ENCODE data around the gene PLEKHA7.

Gene PLEKHA7

DNA sequence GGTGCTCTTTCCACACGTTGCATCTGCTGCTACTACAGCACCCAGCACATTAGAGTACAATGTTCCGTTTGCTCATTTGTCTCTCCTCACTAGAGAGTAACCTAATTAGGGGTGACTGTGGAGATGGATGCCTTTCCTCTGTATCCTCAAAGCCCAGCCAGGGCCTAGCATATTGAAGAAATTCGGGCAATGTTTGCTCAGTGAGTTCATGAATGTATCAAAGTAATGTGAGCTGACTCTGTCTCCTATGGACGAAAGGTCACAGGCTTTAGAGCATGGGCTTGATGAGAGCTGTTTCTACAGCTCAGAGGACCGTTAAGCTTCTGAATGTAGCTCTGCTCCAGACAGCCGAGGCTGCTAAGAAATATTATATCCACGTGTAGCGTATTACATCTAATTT lies 208.3 kb downstream of the PLEKHA7 start:
- Histone ChIP-seq H3K27me3 (no peaks in the 10 kb centered on the region), H3K9me3 (no peaks in the 10 kb centered on the region), H3K36me3 (peaks cover 0 to 20% (median 0%) of the 10 kb centered on the region in 3 donors), H3K27ac (no peak overlapping the region), H3K4me1 (peaks cover 0 to 16% (median 9%) of the 10 kb centered on the region in 4 donors), H3K4me3 (no peak overlapping the region)
- intact Hi-C loops (cut with DNase I; ENCODE audit: low total_unique reads), result no loop called here
- TF ChIP-seq, protein P1, sequence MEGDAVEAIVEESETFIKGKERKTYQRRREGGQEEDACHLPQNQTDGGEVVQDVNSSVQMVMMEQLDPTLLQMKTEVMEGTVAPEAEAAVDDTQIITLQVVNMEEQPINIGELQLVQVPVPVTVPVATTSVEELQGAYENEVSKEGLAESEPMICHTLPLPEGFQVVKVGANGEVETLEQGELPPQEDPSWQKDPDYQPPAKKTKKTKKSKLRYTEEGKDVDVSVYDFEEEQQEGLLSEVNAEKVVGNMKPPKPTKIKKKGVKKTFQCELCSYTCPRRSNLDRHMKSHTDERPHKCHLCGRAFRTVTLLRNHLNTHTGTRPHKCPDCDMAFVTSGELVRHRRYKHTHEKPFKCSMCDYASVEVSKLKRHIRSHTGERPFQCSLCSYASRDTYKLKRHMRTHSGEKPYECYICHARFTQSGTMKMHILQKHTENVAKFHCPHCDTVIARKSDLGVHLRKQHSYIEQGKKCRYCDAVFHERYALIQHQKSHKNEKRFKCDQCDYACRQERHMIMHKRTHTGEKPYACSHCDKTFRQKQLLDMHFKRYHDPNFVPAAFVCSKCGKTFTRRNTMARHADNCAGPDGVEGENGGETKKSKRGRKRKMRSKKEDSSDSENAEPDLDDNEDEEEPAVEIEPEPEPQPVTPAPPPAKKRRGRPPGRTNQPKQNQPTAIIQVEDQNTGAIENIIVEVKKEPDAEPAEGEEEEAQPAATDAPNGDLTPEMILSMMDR (IDR thresholded peaks at IDR 0.05), result no peak
- DNase-seq, result peak in 1 of 2 donors; percentile 19

DNA sequence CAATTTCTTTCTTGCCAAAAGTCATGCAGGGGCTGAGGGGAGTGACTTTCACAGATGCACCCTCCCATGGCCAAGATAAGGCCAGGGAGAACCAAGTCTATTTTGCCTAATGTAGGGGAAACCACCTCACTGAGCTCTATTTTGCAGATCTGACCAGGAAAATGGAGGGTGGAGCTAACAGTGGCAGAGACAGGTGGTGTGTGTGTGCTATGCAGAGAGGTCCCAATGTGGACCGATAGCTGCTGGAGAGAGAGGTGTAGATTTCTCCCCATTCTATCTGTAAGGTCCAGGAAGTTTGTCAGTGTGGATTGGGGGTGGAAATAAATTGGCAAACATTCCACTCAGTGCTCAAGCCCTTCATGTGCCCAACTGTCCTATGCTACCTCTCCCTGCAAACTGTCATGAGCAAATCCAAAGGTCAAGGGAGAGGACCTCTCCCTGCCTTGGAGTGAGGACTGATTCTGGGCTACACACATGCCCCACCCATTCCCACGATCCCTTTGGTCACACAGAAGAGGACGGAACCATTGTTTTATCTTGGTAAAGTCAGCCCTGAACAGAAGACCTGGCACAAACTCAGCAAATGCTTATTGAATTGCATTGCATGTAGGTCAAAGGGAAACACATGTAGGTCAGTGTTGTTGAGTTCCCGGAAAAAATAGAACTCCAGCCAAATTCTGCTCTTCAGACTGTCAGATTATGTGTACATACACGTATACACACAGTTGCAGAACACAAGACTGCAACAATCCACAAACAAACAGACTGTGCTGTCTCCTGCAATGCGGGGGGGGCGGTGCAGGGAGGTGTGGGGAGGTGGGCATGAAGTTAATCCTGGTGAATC lies 209.9 kb downstream of the PLEKHA7 start:
- Histone ChIP-seq H3K36me3 (peaks cover 0 to 29% (median 0%) of the 10 kb centered on the region in 3 donors), H3K4me1 (peaks cover 0 to 11% (median 4%) of the 10 kb centered on the region in 4 donors), H3K27ac (no peak overlapping the region), H3K9me3 (no peaks in the 10 kb centered on the region), H3K4me3 (no peak overlapping the region), H3K27me3 (no peaks in the 10 kb centered on the region)
- intact Hi-C loops (cut with DNase I; ENCODE audit: low total_unique reads), result no loop called here
- DNase-seq, result peak in 1 of 2 donors; percentile 32
- TF ChIP-seq, protein P1 (IDR thresholded peaks at IDR 0.05), result no peak

DNA sequence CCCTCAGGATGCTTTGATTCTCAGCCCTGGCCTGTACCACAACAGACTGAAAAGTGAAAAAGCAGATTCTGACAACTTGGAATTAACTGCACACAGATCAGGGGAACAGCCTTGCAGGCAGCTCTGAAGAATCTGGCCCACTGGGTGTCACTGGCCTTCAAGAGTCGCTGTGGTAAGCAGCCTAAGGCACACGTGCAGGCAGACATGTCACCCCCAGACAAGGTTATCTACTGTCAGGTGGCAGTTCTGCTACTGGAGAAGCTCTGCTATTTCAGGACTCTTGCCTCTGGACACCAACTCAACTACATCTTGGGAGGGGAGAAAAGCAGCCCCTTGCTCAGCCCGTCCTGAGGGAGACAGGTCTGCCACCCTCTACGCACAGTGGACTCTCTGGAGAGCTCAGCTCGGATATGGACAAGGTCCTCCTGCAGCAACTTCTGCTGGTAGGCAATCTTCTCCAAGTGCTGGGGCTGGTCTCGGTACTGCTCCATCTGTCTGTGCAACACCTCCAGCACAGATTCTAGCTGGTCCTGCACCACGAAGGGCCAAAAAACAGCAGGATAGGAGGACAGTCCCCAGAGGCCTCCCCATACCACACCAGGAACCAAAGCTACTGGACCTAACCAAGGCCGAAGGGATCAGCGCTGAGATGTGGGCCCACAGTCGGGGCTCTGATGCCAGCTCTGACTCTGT lies 212.8 kb downstream of the PLEKHA7 start:
- Histone ChIP-seq H3K27me3 (no peaks in the 10 kb centered on the region), H3K27ac (no peak overlapping the region)
- intact Hi-C loops (cut with DNase I; ENCODE audit: low total_unique reads), result no loop called here

DNA sequence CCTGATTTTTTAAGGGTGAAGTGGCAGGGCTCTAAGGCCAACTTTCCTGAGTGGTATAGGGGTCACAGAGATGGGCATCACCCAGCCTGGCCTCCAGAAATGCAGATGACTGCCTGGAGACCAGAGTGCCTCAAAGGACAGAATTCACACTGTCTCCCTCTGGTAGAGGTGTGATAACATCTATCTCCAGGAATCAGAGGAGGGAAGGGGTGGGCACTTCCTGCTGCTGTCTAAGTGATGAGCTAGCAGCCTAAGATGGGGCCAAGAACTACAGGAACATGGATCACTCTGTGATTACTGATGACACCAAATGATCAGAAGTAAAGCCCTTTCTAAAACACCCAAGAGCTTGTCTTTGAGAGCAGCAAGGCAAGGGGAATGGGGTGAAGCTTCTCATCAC lies 213.8 kb downstream of the PLEKHA7 start:
- H3K4me1 ChIP-seq, result no peaks in the 10 kb centered on the region
- H3K27me3 ChIP-seq, result no peaks in the 10 kb centered on the region
- intact Hi-C loops (cut with DNase I; ENCODE audit: low total_unique reads), result no loop called here
- TF ChIP-seq, protein P1 (IDR thresholded peaks at IDR 0.05), result no peak
- H3K4me3 ChIP-seq, result no peak overlapping the region
- H3K9me3 ChIP-seq, result no peaks in the 10 kb centered on the region
- H3K27ac ChIP-seq, result no peak overlapping the region
- H3K36me3 ChIP-seq, result peaks cover 0 to 36% (median 0%) of the 10 kb centered on the region in 3 donors
- no peak for DNase-seq

More for the DNA sequence above, 212.8 kb downstream of the PLEKHA7 start:
- Histone ChIP-seq H3K4me3 (no peak overlapping the region), H3K9me3 (no peaks in the 10 kb centered on the region), H3K36me3 (peaks cover 0 to 34% (median 0%) of the 10 kb centered on the region in 3 donors), H3K4me1 (peaks cover 0 to 2% (median under 1%) of the 10 kb centered on the region in 4 donors)
- DNase-seq, result no peak
- TF ChIP-seq, protein P1 (IDR thresholded peaks at IDR 0.05), result no peak

DNA sequence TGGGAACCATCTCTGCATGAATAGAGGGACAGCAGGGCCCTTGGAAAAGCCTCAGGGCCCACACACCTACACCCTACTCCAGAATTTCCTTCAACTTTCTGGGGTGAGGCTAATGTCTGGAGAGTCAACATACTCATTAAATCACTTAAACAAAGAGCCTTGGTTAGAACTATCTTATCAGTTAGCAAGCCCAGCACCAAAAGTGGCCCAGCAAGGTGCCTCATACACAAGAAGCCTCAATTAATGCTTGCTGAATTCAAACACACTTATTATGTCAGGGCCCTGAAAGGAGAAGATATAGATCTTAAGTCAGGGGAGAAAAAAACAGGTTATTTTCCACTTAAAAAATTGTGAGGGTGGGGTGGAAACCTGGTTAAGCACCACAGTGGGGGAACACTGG lies 214.3 kb downstream of the PLEKHA7 start:
- H3K27me3 ChIP-seq, result no peaks in the 10 kb centered on the region
- no peak for DNase-seq
- intact Hi-C loops (cut with DNase I; ENCODE audit: low total_unique reads), result no loop called here
- no peaks in the 10 kb centered on the region for H3K4me1 ChIP-seq
- H3K36me3 ChIP-seq, result peaks cover 0 to 36% (median 0%) of the 10 kb centered on the region in 3 donors
- TF ChIP-seq, protein P1 (IDR thresholded peaks at IDR 0.05), result no peak
- no peak overlapping the region for H3K27ac ChIP-seq
- H3K9me3 ChIP-seq, result no peaks in the 10 kb centered on the region
- H3K4me3 ChIP-seq, result no peak overlapping the region

Measured in tibial artery (tissue), 4 donors.